Stomach smooth muscle (tissue), 2 donors: ENCODE measurements around the gene MTHFS.

Experiments
- H3K27ac ChIP-seq: one replicate; pipeline ENCODE4 v1.7.0; 2013; ENCODE audit warnings: mild to moderate bottlenecking, low read length, inconsistent platforms
- H3K27me3 ChIP-seq, 2 donors: one replicate each; pipeline ENCODE4 v1.7.0; 2013; ENCODE audit warnings: low read length in 2 of 2; ENCODE audit not compliant: insufficient read depth in 2 of 2, control insufficient read depth in 1 of 2
- H3K36me3 ChIP-seq, 2 donors: one replicate each; pipeline ENCODE4 v1.7.0; 2013; ENCODE audit warnings: low read length in 2 of 2; ENCODE audit not compliant: control insufficient read depth in 2 of 2, insufficient read depth in 2 of 2
- H3K4me1 ChIP-seq: one replicate; pipeline ENCODE4 v1.7.0; 2013; ENCODE audit warnings: low read length; ENCODE audit not compliant: control insufficient read depth, insufficient read depth
- H3K4me3 ChIP-seq, 2 donors: one replicate each; pipeline ENCODE4 v1.7.0; 2013; ENCODE audit warnings: low read length in 2 of 2
- H3K9ac ChIP-seq, 2 donors: one replicate each; pipeline ENCODE4 v1.7.0; 2013; ENCODE audit warnings: low read length in 2 of 2, mild to moderate bottlenecking in 1 of 2
- H3K9me3 ChIP-seq, 2 donors: one replicate each; pipeline ENCODE4 v1.7.0; 2013; ENCODE audit warnings: low read length in 2 of 2; ENCODE audit not compliant: control insufficient read depth in 2 of 2
- donor health status: healthy.
- donor health status: Pancreatic carcinoma.

Gene MTHFS

DNA sequence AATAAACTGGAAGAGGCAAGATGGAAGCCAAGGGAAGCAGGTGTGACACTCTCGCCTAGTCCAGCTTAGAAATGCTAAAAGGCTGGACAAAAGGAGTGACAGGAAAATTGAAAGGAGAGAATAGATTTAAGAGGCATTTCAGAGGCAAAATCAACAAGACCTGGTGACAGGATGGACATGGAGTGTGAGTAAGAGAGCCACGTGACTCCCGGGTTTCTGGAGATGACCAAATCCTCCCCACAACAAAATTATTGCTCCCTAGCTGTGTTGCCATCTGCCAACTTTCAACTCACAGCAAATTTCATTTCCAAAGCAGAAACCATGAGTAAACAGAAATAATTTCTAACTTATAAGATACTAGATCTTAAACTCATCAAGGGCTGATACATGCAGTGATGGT is 52.6 kb downstream of the MTHFS start:
- no peak overlapping the region for H3K4me3 ChIP-seq
- H3K27ac ChIP-seq: no peak overlapping the region
- no peaks in the 10 kb centered on the region for H3K27me3 ChIP-seq
- no peak overlapping the region for H3K9ac ChIP-seq
- H3K36me3 ChIP-seq: peaks cover 0 to 3% of the 10 kb centered on the region in 2 donors
- H3K4me1 ChIP-seq: no peaks in the 10 kb centered on the region
- H3K9me3 ChIP-seq: no peaks in the 10 kb centered on the region

DNA sequence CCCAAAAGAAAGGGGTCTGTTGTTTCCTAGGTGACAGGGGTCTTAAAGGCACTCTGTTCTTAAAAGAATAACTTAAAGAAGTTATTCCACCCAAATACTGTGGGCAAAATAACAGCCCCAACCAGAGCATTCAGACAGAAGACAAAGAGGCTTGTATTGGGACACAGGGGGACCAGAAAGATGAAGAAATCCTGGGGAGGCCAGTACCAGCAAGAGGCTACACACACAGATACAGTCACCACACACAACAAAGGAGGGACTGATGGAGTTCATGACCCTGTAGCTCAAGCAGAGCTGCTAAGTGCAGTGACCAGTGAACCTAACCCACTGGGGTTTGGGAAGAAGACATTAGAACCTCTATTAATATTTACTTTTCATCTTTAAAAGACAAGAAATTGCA is 59.0 kb downstream of the MTHFS start:
- no peak overlapping the region for H3K27ac ChIP-seq
- no peaks in the 10 kb centered on the region for H3K36me3 ChIP-seq
- no peaks in the 10 kb centered on the region for H3K9me3 ChIP-seq
- H3K27me3 ChIP-seq: no peaks in the 10 kb centered on the region
- H3K4me1 ChIP-seq: no peaks in the 10 kb centered on the region
- no peak overlapping the region for H3K4me3 ChIP-seq
- no peak overlapping the region for H3K9ac ChIP-seq

DNA sequence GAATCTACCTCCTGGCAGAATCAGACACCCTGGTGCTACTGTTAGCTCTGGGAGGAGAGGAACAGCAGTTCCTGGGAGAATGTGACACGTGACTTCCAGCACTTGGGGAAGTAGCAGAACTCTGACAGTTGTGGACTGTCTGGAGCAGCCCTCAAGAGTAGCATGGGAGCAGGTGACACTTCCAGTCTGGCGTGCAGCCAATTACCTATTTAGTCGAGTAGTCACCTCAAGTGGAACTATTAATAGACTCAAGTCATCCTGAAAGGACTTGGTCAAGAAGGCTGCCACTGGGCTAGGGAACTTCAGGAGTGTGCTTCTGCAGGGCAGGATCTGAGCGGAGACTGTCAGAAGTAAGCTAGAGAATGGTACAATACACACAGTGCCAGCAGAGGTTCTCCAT is 62.3 kb downstream of the MTHFS start:
- no peaks in the 10 kb centered on the region for H3K4me1 ChIP-seq
- H3K4me3 ChIP-seq: no peak overlapping the region
- H3K27ac ChIP-seq: no peak overlapping the region
- H3K9me3 ChIP-seq: no peaks in the 10 kb centered on the region
- no peak overlapping the region for H3K9ac ChIP-seq
- no peaks in the 10 kb centered on the region for H3K36me3 ChIP-seq
- no peaks in the 10 kb centered on the region for H3K27me3 ChIP-seq

DNA sequence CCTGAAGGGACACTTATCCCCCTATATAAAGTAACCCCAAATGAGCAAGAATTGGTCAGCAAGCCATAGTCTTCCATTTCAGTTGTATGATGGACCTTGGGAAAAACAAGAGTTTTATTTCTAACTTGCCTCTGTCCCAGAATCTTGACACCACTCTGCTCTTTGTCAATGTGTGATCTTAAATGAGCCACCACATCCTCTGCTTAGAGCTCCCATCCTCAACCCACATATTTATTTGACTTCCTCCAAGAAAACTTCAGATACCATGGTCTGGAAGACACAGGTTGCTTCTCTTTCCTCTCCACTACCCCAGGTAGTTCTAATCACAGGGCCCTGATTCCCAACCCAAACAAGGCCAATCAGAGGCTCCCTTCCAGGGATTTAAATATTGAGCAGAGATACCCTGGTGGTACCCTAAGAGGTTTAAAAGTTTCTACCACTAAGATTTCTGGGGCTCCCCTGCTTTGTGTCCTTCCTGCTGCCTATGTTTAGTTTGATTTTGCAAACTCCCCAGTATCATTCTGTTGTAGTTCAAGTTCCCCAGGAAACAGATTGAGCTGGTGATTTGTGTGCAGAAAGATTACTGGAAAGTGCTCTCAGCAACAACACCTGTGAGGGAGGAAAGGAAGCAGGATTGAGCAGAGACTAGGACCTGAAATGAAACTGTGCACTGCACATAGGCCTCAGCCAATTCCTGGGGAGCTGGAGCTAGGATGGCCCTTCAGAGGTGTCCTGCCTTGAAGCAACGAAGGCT is 64.3 kb downstream of the MTHFS start:
- no peak overlapping the region for H3K9ac ChIP-seq
- H3K4me3 ChIP-seq: no peak overlapping the region
- no peak overlapping the region for H3K27ac ChIP-seq
- no peaks in the 10 kb centered on the region for H3K27me3 ChIP-seq
- H3K4me1 ChIP-seq: no peaks in the 10 kb centered on the region
- no peaks in the 10 kb centered on the region for H3K36me3 ChIP-seq
- H3K9me3 ChIP-seq: no peaks in the 10 kb centered on the region

DNA sequence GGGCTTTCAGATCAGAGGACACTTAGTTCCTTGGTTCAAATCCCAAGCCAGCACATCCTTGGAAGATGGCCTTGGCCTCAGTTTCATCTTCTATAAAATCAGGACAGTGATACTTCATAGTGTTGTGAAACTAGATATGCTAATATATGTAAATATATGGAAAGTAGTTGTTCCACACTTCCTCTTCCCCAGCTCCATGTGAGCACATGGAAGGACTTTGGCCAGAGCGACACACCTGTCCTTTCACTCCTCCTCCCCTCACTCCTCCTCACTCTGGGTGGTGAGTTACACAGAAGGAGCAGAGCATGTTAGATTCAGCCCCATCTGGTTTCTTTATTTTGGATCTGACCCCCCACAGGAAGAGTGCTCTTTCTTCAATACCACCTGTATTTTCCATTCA is 65.2 kb downstream of the MTHFS start:
- Histone ChIP-seq H3K9ac (no peak overlapping the region), H3K4me1 (no peaks in the 10 kb centered on the region), H3K27me3 (no peaks in the 10 kb centered on the region), H3K9me3 (no peaks in the 10 kb centered on the region), H3K4me3 (no peak overlapping the region), H3K27ac (no peak overlapping the region), H3K36me3 (no peaks in the 10 kb centered on the region)

DNA sequence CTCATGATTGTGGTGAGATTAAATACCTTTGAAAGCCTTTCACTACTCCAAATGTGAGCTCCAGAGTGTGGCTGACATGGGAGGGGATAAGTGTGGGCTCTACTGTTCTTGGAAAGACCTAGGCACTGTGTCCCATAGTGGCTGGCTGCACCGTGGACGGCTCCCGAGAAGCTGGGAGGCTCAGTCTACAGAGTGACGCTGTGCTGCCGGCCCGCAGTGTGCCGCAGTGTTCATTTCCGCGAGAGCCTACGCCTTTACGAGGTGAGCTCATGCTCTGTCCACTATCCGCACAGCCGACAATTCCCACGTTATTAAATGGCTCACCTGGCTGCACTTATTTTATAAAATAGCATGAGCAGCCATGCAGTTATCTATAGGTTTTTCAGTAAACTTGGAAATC is 66.9 kb downstream of the MTHFS start:
- Histone ChIP-seq H3K9ac (no peak overlapping the region), H3K36me3 (no peaks in the 10 kb centered on the region)

DNA sequence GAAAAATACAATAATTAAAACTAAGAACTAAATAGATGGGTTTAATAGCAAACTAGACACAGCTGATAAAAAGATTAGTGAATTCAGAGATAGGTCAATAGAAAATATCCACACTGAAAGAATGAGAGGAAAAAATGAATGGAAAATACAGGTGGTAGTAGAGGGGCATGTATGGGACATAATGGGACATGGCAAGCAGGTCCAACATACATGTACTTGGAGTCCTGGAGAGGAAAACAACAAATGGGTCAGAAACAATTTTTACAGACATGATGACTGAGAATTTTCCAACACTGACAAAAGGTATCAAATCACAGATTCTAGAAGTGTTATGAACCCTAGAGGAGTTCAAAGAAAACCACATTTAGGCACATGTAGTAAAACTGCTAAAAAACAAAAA is 68.4 kb downstream of the MTHFS start:
- H3K4me1 ChIP-seq: no peaks in the 10 kb centered on the region
- H3K27me3 ChIP-seq: no peaks in the 10 kb centered on the region
- H3K9ac ChIP-seq: no peak overlapping the region
- H3K9me3 ChIP-seq: no peaks in the 10 kb centered on the region
- no peak overlapping the region for H3K4me3 ChIP-seq
- no peak overlapping the region for H3K27ac ChIP-seq
- no peaks in the 10 kb centered on the region for H3K36me3 ChIP-seq

More for the DNA sequence above, 66.9 kb downstream of the MTHFS start:
- Histone ChIP-seq H3K4me3 (no peak overlapping the region), H3K9me3 (no peaks in the 10 kb centered on the region), H3K4me1 (no peaks in the 10 kb centered on the region), H3K27me3 (no peaks in the 10 kb centered on the region), H3K27ac (no peak overlapping the region)

DNA sequence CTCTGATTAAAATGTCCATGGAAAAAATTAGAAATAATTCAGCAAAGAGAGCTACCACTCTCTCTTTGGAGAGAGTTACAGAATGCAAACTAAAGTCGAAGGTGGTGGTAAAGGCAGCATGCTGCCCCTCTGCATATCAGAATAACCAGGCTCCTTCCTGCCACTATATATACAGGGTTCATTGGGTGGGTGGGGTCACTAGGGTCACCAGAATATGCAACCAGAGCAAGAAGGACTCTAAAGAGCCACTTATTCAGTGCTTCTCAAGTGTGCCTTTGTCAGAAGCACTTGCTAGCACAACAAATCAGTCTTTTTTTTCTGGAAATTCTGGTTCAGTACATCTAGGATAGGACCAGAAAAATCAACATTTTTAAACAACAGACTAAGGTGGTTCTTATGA is 70.0 kb downstream of the MTHFS start:
- Histone ChIP-seq H3K27me3 (no peaks in the 10 kb centered on the region), H3K27ac (no peak overlapping the region), H3K36me3 (no peaks in the 10 kb centered on the region), H3K4me1 (no peaks in the 10 kb centered on the region), H3K9me3 (no peaks in the 10 kb centered on the region), H3K4me3 (no peak overlapping the region), H3K9ac (no peak overlapping the region)

DNA sequence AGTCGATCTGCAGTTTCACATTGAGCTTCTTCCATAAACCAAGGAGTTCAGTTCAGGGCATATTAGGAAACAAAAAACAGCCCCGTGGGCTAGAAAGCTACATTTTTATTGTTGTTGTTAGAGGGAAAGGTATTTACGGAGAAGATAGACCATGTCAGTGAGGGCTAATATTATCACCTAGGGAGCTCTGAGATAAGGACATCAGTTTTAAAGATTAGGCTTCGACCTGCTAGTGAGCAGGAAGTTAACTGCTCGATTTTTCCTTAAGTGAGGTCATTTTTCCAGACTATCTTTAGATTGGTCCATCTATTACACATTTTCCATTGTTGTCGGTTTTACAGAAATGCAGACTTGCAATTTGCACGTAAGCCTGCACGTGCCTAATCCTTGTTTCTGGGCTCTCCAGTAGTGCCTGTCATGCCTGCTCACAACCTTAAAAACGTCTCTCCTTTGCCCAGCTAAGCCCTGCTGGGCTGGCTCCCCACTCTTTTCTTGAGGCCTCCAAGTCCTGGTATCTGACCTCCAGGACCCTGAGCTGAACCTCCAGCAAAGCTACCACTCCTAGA is 72.6 kb downstream of the MTHFS start:
- no peak overlapping the region for H3K4me3 ChIP-seq
- H3K4me1 ChIP-seq: no peaks in the 10 kb centered on the region
- H3K27ac ChIP-seq: no peak overlapping the region
- peaks cover 0 to 2% of the 10 kb centered on the region in 2 donors for H3K27me3 ChIP-seq
- no peak overlapping the region for H3K9ac ChIP-seq
- H3K36me3 ChIP-seq: no peaks in the 10 kb centered on the region
- no peaks in the 10 kb centered on the region for H3K9me3 ChIP-seq

DNA sequence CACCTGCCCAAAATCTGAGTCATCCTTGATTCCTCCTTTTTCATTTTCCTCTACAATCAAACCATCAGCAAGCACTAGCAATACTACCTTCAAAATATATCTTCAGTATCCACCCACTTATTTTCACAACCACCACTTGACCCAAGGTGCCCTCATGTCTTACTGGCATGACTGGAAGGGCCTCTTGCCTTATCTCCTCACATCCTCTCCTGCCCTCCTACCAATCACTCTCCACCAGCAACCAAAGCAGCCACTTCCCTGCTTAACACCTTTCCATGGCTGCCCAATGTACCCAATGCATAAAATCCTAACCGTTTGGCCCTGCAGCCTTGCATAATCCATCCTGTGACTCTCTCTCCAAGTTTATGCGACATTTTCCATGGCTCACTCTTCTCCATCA is 76.0 kb downstream of the MTHFS start:
- Histone ChIP-seq H3K36me3 (no peaks in the 10 kb centered on the region), H3K4me1 (no peaks in the 10 kb centered on the region), H3K9ac (no peak overlapping the region), H3K27me3 (peaks cover 0 to 4% of the 10 kb centered on the region in 2 donors), H3K9me3 (no peaks in the 10 kb centered on the region), H3K4me3 (no peak overlapping the region), H3K27ac (no peak overlapping the region)

DNA sequence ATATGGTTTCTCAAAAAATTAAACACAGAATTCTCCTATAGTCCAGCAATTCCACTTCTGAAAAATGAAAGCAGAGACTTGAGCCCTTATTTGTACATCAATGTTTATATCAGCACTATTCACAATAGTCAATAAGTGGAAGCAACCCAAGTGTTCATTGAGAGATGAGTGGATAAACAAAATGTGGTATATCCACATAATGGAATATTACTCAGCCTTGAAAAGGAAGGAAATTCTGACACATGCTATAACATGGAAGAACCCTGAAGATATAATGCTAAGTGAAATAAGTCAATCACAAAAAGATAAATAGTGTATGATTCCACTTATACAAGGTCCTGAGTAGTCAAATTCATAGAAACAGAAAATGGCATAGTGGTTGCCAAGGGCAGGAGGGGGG is 76.6 kb downstream of the MTHFS start:
- Histone ChIP-seq H3K9me3 (no peaks in the 10 kb centered on the region), H3K9ac (no peak overlapping the region), H3K36me3 (no peaks in the 10 kb centered on the region), H3K27ac (no peak overlapping the region), H3K4me3 (no peak overlapping the region), H3K27me3 (peaks cover 0 to 4% of the 10 kb centered on the region in 2 donors), H3K4me1 (no peaks in the 10 kb centered on the region)
